Right lobe of liver (tissue), 6 donors: ENCODE measurements around the gene EVC. TPM values are rescaled to one million over a fixed set of nuclear protein-coding genes. Genes with fewer than 3 reads are reported as not detected.

Experiments used
- ATAC-seq, 4 donors: fragments of 200-7000 bp; cut with Tn5 transposase; one replicate each; pipeline ENCODE4 v1.9.1; 2020; ENCODE audit warnings: mild to moderate bottlenecking in 4 of 4, moderate library complexity in 4 of 4
- DNase-seq, 3 donors: peaks; one replicate each; pipeline ENCODE4 v3.0.0-alpha.2; 2020
- H3K27ac ChIP-seq, 3 donors: fragments of 200-600 bp; one replicate each; pipeline ENCODE4 v1.8.0; 2022
- H3K27me3 ChIP-seq, 2 donors: fragments of 200-600 bp; one replicate each; pipeline ENCODE4 v1.8.0; 2022
- H3K36me3 ChIP-seq, 4 donors: fragments of 200-600 bp; sonication (generic) in 1 of 4; one replicate each; pipeline versions ENCODE4 v1.5.1 to v1.8.0; 2017 to 2022; ENCODE audit warnings: control low read depth in 1 of 4
- H3K4me1 ChIP-seq, 4 donors: fragments of 200-600 bp; sonication (generic) in 1 of 4; one replicate each; pipeline versions ENCODE4 v1.5.1 to v1.8.0; 2017 to 2022; ENCODE audit warnings: control low read depth in 1 of 4
- H3K4me3 ChIP-seq, 3 donors: fragments of 200-600 bp; one replicate each; pipeline ENCODE4 v1.8.0; 2022
- H3K9me3 ChIP-seq, 4 donors: fragments of 200-600 bp; sonication (generic) in 1 of 4; one replicate each; pipeline versions ENCODE4 v1.5.1 to v1.8.0; 2017 to 2022; ENCODE audit warnings: control low read depth in 1 of 4
- CTCF ChIP-seq, 4 donors: fragments of 200-600 bp in 3 of 4; fragments of 450-650 bp in 1 of 4; IDR thresholded peaks; one replicate each; pipeline versions ENCODE4 v1.5.1 to v1.8.0; 2016 to 2022; ENCODE audit warnings: antibody characterized with exemption in 4 of 4, mild to moderate bottlenecking in 2 of 4
- POLR2A ChIP-seq: fragments of 450-650 bp; IDR thresholded peaks from one replicate; pipeline ENCODE4 v1.6.1; 2017; ENCODE audit warnings: antibody characterized with exemption, mild to moderate bottlenecking
- WGBS: methylation state at CpG from one replicate; pipeline ENCODE4 v1.1.6; 2018; ENCODE audit warnings: low coverage, low lambda C conversion rate; ENCODE audit not compliant: insufficient coverage; ENCODE audit errors: missing lambda C conversion rate; 5-methylcytosine and 5-hydroxymethylcytosine counted together
- intact Hi-C, 2 donors: fragments of 100-400 bp; cut with DNase I; formaldehyde crosslinking; loops; one replicate each; pipeline versions ENCODE4 v1.11.2 to v1.14.1; 2022
- total RNA-seq, 6 experiments: library from RNA; depleted of rRNA in 2 of 6; stranded (reverse); fragments of >200 nt in 2 of 6; fragmentation: NEBNext Ultra II Directional in 3 of 6; extraction: Animal tissue kit (Norgen Biotek cat#: 25700) in 3 of 6; gene quantifications; one replicate each; pipeline versions ENCODE4 v1.1.0 to v1.2.4, GENCODE V29; 2016 to 2023
- donor health status: DM: no; HTN: yes; CAD: no.
- donor health status: DM: no; HTN: no; CAD: no.
- donor health status: DM: no; HTN: no; CAD: no.
- donor health status: DM: no; HTN: yes; CAD: no.
- donor health status: DM: no; HTN: yes; CAD: no.

Gene EVC
- total RNA-seq, 6 experiments from 2014 or later, result 2.6 to 6.5 (median 3.2) TPM

GRCh38 chr4:5823542-5824211, 112.7 kb downstream of the EVC start:
- H3K4me1 ChIP-seq, result no peaks in the 10 kb centered on the region
- 76% methylated on average over 9 of the region's 10 CpGs for WGBS
- ATAC-seq (no peak), DNase-seq (no peak)
- no peak overlapping the region for H3K27ac ChIP-seq
- no peak overlapping the region for H3K4me3 ChIP-seq
- no peaks in the 10 kb centered on the region for H3K36me3 ChIP-seq
- no peak for TF ChIP-seq POLR2A
- TF ChIP-seq CTCF (IDR thresholded peaks at IDR 0.05), result no peak
- H3K9me3 ChIP-seq, result no peaks in the 10 kb centered on the region
- no peaks in the 10 kb centered on the region for H3K27me3 ChIP-seq
- intact Hi-C loops, result no loop called here

GRCh38 chr4:5824227-5824626, 113.2 kb downstream of the EVC start:
- no peaks in the 10 kb centered on the region for H3K27me3 ChIP-seq
- H3K4me1 ChIP-seq, result no peaks in the 10 kb centered on the region
- DNase-seq (no peak), ATAC-seq (no peak)
- H3K36me3 ChIP-seq, result no peaks in the 10 kb centered on the region
- no peak overlapping the region for H3K27ac ChIP-seq
- no peak overlapping the region for H3K4me3 ChIP-seq
- 70% methylated on average over 4 of the region's 7 CpGs for WGBS
- TF ChIP-seq CTCF (IDR thresholded peaks at IDR 0.05), result no peak
- no peak for TF ChIP-seq POLR2A
- intact Hi-C loops, result no loop called here
- no peaks in the 10 kb centered on the region for H3K9me3 ChIP-seq

- Histone ChIP-seq H3K27me3 (no peaks in the 10 kb centered on the region), H3K4me1 (no peaks in the 10 kb centered on the region), H3K4me3 (no peak overlapping the region), H3K27ac (no peak overlapping the region), H3K36me3 (no peaks in the 10 kb centered on the region), H3K9me3 (no peaks in the 10 kb centered on the region)
- intact Hi-C loops, result no loop called here
- TF ChIP-seq CTCF (IDR thresholded peaks at IDR 0.05) (peak; percentile 12 to 46 (median 42)), POLR2A (no peak)
- DNase-seq (no peak), ATAC-seq (peak in 3 of 4 donors; percentile 34 to 60 (median 51))
- WGBS, result 48% methylated on average over 6 of the region's 6 CpGs
Observed at GRCh38 chr4:5824635-5825034, 113.6 kb downstream of the EVC start.

- 77% methylated on average over 5 of the region's 19 CpGs for WGBS
- intact Hi-C loops, result no loop called here
- Histone ChIP-seq H3K4me3 (no peak overlapping the region), H3K4me1 (no peaks in the 10 kb centered on the region), H3K27ac (no peak overlapping the region), H3K27me3 (no peaks in the 10 kb centered on the region), H3K9me3 (no peaks in the 10 kb centered on the region), H3K36me3 (no peaks in the 10 kb centered on the region)
- DNase-seq, result no peak
- TF ChIP-seq POLR2A (no peak), CTCF (IDR thresholded peaks at IDR 0.05) (no peak)
- ATAC-seq, result no peak
Observed at GRCh38 chr4:5825321-5826041, 114.5 kb downstream of the EVC start.
